Measurements from ENCODE around the gene CTU2.

- TF ChIP-seq IRF3 (IDR thresholded peaks at IDR 0.05; ENCODE audit: low read depth, low read length), result no peak
- no peak for TF ChIP-seq CTCF (IDR thresholded peaks at IDR 0.05)
- no peak for TF ChIP-seq USF2 (IDR thresholded peaks at IDR 0.05; ENCODE audit: borderline replicate concordance, low read depth, low read length)
- no peak for TF ChIP-seq SIN3A (IDR thresholded peaks at IDR 0.05; ENCODE audit: borderline replicate concordance, low read depth, low read length)
- TF ChIP-seq GABPA (IDR thresholded peaks at IDR 0.05; ENCODE audit: low read depth), result no peak
- TF ChIP-seq POLR2AphosphoS5 (IDR thresholded peaks at IDR 0.05; ENCODE audit: low read depth, low read length), result no peak
- TF ChIP-seq REST (IDR thresholded peaks at IDR 0.05; ENCODE audit: low read depth, low read length), result no peak
- TF ChIP-seq EP300 (IDR thresholded peaks at IDR 0.05; ENCODE audit: borderline replicate concordance in 1 of 2, low read depth in 1 of 2, low read length in 1 of 2), result no peak
- TF ChIP-seq RAD21 (IDR thresholded peaks at IDR 0.05; ENCODE audit: low read length), result peak; percentile 58
- TF ChIP-seq TEAD4 (IDR thresholded peaks at IDR 0.05; ENCODE audit: borderline replicate concordance, insufficient read depth), result no peak
These were observed 29.8 kb downstream of the CTU2 start for GRCh38 chr16:88736088-88736487.
